Testis (tissue), 3 donors: ENCODE results near the gene CAPZB. TPM values are rescaled to one million over a fixed set of nuclear protein-coding genes. Genes with fewer than 3 reads are reported as not detected.

ENCODE experiments used
- DNase-seq: peaks from one replicate; pipeline ENCODE4 v3.0.0-alpha.2; 2019
- H3K27ac ChIP-seq, 2 donors: fragments of 200-600 bp; sonication (generic); one replicate each; pipeline ENCODE4 v1.5.1; 2019
- H3K27me3 ChIP-seq: fragments of 200-600 bp; sonication (generic); one replicate; pipeline ENCODE4 v1.5.1; 2019
- H3K36me3 ChIP-seq: fragments of 200-600 bp; sonication (generic); one replicate; pipeline ENCODE4 v1.5.1; 2017; ENCODE audit warnings: low read depth; ENCODE audit errors: missing control alignments
- H3K4me1 ChIP-seq: fragments of 200-600 bp; sonication (generic); one replicate; pipeline ENCODE4 v1.5.1; 2019
- H3K4me3 ChIP-seq, 2 donors: fragments of 200-600 bp; sonication (generic); one replicate each; pipeline ENCODE4 v1.5.1; 2017 to 2019
- H3K9me3 ChIP-seq: fragments of 200-600 bp; sonication (generic); one replicate; pipeline ENCODE4 v1.5.1; 2017
- CTCF ChIP-seq, 3 experiments: fragments of 450-650 bp in 2 of 3; fragments of 200-600 bp in 1 of 3; sonication (generic) in 1 of 3; IDR thresholded peaks; one replicate each; pipeline ENCODE4 v1.5.1; 2016 to 2019; ENCODE audit warnings: antibody characterized with exemption in 3 of 3, mild to moderate bottlenecking in 2 of 3, moderate library complexity in 1 of 3
- POLR2A ChIP-seq: fragments of 450-650 bp; IDR thresholded peaks from one replicate; pipeline ENCODE4 v1.6.1; 2017; ENCODE audit warnings: antibody characterized with exemption, mild to moderate bottlenecking, moderate library complexity
- WGBS, 2 donors: methylation state at CpG; one replicate each; pipeline ENCODE4 v1.1.5; 2018; 5-methylcytosine and 5-hydroxymethylcytosine counted together
- intact Hi-C: fragments of 100-400 bp; cut with DNase I; formaldehyde crosslinking; loops from one replicate; pipeline ENCODE4 v1.15.1; 2023; ENCODE audit warnings: low total_unique reads
- polyA plus RNA-seq: library from polyadenylated mRNA; stranded (reverse); fragments of 350-450 nt; fragmentation: Illumina TruSeq; extraction: RNeasy Lipid Tissue Mini Kit (QIAGEN cat#74804); gene quantifications from one replicate; pipeline ENCODE4 v1.2.3, GENCODE V29; 2014; ENCODE audit warnings: low read depth, low replicate concordance; ENCODE audit not compliant: insufficient read depth
- total RNA-seq, 2 donors: library from RNA; depleted of rRNA; stranded (reverse); fragments of >200 nt; gene quantifications; one replicate each; pipeline ENCODE4 v1.2.3, GENCODE V29; 2016

CAPZB gene
- total and polyA plus RNA-seq, 3 donors from 2014 or later, result 147 to 502 (median 207) TPM

DNA sequence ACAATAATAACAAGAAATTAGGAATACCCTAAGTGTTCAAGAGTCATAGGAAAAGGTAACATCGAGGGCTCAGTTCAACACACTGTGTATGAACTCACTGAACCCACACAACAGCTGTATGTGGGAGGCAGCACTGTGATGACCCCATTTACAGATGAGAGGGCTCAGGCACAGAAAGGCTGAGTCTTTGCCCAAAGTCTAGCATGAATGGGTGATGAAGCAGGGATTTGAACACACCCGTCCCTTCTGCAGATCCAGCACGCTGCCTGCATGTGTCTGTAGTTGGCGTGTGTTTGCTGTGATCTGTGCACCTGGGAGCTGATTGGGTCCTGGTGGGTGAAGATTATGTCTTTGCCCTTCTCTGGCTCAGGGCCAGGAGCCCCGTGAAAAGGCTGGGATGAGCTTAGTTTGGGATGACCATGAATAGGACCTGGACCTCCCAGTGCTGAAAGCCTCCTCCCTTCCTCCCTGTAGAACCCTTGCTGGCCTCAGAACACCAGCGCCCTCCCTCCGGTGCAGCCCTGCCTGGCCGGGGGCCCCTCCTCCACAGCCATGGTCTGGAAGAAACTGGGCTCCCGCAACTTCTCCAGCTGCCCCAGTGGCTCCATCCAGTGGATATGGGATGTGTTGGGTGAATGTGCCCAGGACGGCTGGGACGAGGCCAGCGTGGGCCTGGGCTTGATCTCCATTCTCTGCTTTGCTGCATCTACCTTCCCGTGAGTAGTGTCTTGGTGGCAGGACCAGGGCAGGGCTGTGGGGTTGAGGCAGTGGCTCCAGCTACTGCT, 168.0 kb downstream of the CAPZB start:
- WGBS, 2 donors, result 66 to 74% methylated on average over 5 to 13 of the region's 13 CpGs
- peak; percentile 60 for DNase-seq
- Histone ChIP-seq H3K4me1 (peaks cover 25% of the 10 kb centered on the region), H3K9me3 (no peaks in the 10 kb centered on the region), H3K4me3 (no peak overlapping the region), H3K27ac (no peak overlapping the region), H3K27me3 (no peaks in the 10 kb centered on the region), H3K36me3 (no peaks in the 10 kb centered on the region)
- intact Hi-C loops, result no loop called here
- no peak for TF ChIP-seq CTCF (IDR thresholded peaks at IDR 0.05)
- TF ChIP-seq POLR2A, result no peak

DNA sequence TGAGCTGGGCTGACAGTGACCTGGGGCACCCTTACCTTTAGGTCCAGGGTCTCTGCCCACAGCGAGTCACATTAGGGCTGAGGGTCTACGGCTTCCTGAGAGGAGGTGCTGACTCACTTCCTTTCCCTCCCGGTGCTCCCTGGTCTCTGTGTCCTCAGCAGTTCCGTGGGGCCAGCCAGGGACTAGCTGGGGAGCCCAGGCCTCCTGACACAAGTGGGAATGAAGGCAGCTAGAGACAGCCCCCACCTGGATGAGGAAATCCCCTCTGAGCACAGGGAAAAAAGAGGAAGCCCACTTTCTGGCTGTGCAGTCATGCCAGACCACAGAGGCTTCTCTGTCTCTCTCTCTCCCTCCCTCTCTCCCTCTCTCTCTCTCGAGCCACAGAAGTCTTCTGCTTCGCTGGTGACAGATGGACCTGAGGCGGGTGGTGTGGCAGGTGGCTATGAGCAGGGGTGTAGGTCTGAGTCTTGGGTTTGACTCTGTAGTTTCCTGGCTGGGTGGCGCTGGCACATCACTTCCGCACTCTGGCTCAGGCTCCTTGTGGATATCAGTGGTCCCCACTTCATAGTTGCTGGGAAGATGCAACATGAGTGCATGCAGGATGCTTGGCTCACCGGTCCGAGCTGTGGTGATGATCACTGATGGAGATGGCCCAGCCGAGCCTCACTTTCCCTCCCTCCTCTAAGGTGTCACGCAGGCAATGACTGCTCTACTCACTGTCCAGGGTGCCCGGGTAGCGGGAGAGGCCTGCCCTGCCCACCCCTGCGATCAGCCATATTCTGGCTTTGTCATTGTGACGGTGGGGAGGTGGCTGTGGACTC, 169.8 kb downstream of the CAPZB start:
- no peak for DNase-seq
- WGBS, 2 donors, result 79 to 86% methylated on average over 10 to 17 of the region's 17 CpGs
- peaks cover 29% of the 10 kb centered on the region for H3K4me1 ChIP-seq

DNA sequence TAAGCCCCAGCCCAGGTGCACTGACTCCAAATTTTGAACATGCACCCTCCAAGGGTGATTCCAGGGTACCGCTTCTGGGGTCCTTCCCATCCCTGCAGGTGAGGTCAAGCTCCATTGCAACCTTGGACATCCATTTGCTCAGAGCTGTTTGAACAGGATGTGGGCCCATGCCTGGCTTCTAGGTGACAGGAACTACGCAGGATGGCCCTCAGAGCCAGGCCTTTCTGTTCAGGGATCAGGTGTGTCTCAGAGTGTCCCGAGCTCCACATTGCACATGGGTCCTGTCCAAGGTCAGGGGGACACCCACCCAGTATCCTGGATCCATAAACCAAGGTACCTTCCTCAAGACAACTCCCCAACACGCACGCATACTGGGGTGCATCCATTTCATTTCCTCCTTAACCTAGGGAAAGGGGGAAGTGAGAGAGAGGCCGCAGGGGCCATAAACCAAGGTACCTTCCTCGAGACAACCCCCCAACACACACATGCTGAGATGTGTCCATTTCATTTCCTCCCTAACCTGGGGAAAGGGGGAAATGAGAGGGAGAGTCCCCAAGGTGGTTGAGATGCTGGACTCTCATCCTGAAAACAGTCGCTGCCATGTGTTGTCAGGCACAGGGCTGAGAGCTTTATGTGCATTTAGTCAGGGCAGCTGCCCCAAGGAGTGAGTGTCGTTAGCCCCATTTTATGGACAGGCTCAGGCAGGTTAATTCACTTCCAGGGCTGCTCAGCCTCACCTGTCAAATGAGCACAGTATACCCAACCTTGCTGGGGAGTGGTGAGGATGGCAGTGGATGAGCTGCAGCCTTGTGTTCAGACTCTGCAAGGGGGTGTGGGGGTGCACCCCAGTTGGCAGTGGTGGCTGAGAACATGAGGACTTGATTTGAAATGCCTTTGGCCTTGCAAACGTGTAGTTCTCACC, 171.1 kb downstream of the CAPZB start:
- intact Hi-C loops, result no loop called here
- Histone ChIP-seq H3K27ac (no peak overlapping the region), H3K4me3 (no peak overlapping the region), H3K27me3 (no peaks in the 10 kb centered on the region), H3K9me3 (no peaks in the 10 kb centered on the region), H3K4me1 (peaks cover 30% of the 10 kb centered on the region), H3K36me3 (no peaks in the 10 kb centered on the region)
- DNase-seq, result no peak
- WGBS, 2 donors, result 87 to 97% methylated on average over 6 to 10 of the region's 10 CpGs
- TF ChIP-seq POLR2A (no peak), CTCF (IDR thresholded peaks at IDR 0.05) (no peak)

More for the DNA sequence above, 169.8 kb downstream of the CAPZB start:
- no peak for TF ChIP-seq POLR2A
- no peak for TF ChIP-seq CTCF (IDR thresholded peaks at IDR 0.05)
- intact Hi-C loops, result no loop called here
- Histone ChIP-seq H3K27me3 (no peaks in the 10 kb centered on the region), H3K27ac (no peak overlapping the region), H3K4me3 (no peak overlapping the region), H3K36me3 (no peaks in the 10 kb centered on the region), H3K9me3 (no peaks in the 10 kb centered on the region)

DNA sequence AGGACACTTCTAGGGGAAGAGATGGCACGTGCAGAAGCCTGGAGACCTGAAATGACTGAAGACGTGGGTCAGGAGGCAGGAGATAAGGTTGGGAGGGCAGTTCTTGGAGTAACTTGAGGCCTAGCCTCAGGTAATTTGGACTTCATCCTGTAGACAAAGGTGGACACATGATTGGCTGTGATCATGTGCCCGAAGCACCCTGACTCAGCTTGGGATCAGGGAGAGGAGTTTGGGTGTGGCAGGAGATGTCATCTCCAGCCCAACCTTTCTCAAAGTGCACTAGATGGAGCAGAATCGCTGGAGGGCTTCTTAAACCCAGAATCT, 171.7 kb downstream of the CAPZB start:
- 76 to 89% methylated on average over 3 to 4 of the region's 4 CpGs for WGBS, 2 donors
- no peaks in the 10 kb centered on the region for H3K36me3 ChIP-seq
- H3K9me3 ChIP-seq, result no peaks in the 10 kb centered on the region
- H3K27me3 ChIP-seq, result no peaks in the 10 kb centered on the region
- TF ChIP-seq POLR2A, result no peak
- no peak for TF ChIP-seq CTCF (IDR thresholded peaks at IDR 0.05)
- no peak overlapping the region for H3K4me3 ChIP-seq
- intact Hi-C loops, result no loop called here
- peaks cover 30% of the 10 kb centered on the region for H3K4me1 ChIP-seq
- no peak overlapping the region for H3K27ac ChIP-seq
- no peak for DNase-seq
